Peyer's patch (tissue), 4 donors: ENCODE data around the gene SEPHS2.
"Not testable (repeated sequence)": the region's sequence is repeated elsewhere in the genome, so short reads cannot be mapped to it uniquely, and the experiment has no call there.

Source experiments
- POLR2A ChIP-seq, 2 donors: fragments of 450-650 bp; IDR thresholded peaks; one replicate each; pipeline ENCODE4 v1.5.1; 2017; ENCODE audit warnings: antibody characterized with exemption in 2 of 2, mild to moderate bottlenecking in 2 of 2, moderate library complexity in 2 of 2
- TF ChIP-seq, protein P1 (sequence below), 6 experiments: fragments of 450-650 bp in 4 of 6; fragments of 200-600 bp in 2 of 6; sonication (generic) in 1 of 6; IDR thresholded peaks; one replicate each; pipeline ENCODE4 v1.5.1; 2017 to 2019; ENCODE audit warnings: antibody characterized with exemption in 6 of 6, mild to moderate bottlenecking in 3 of 6, moderate library complexity in 1 of 6

DNA sequence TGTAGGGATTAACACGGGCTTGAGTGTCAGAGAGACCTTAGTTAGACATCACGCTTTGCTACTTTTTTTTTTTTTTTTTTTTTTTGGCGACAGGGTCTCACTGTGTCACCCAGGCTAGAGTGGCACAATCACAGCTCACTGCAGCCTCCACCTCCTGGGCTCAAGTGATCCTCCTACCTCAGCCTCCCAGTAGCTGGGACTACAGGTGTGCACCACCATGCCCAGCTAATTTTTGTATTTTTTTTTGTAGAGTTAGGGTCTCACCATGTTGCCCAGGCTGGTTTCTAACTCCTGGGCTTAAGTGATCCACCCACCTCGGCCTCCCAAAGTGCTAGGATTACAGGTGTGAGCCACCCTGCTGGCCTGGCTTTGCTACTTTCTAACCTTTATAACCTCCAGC is 49.0 kb downstream of the SEPHS2 start:
- not testable (repeated sequence) for TF ChIP-seq POLR2A (IDR thresholded peaks at IDR 0.05)
- TF ChIP-seq, protein P1, sequence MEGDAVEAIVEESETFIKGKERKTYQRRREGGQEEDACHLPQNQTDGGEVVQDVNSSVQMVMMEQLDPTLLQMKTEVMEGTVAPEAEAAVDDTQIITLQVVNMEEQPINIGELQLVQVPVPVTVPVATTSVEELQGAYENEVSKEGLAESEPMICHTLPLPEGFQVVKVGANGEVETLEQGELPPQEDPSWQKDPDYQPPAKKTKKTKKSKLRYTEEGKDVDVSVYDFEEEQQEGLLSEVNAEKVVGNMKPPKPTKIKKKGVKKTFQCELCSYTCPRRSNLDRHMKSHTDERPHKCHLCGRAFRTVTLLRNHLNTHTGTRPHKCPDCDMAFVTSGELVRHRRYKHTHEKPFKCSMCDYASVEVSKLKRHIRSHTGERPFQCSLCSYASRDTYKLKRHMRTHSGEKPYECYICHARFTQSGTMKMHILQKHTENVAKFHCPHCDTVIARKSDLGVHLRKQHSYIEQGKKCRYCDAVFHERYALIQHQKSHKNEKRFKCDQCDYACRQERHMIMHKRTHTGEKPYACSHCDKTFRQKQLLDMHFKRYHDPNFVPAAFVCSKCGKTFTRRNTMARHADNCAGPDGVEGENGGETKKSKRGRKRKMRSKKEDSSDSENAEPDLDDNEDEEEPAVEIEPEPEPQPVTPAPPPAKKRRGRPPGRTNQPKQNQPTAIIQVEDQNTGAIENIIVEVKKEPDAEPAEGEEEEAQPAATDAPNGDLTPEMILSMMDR (IDR thresholded peaks at IDR 0.05) = not testable (repeated sequence)
